Melanocyte of skin (primary cell): ENCODE data around the gene CFH. TPM values are rescaled to one million over a fixed set of nuclear protein-coding genes. Genes with fewer than 3 reads are reported as not detected.

Source experiments
- total RNA-seq, 2 donors: library from RNA; depleted of rRNA; stranded (reverse); fragments of >200 nt; gene quantifications; 2 replicates each; pipeline ENCODE4 v1.2.3, GENCODE V29; 2012

Gene CFH
- 1 to 10 TPM; 2.8 to 3.7 TPM for total RNA-seq

GRCh38 chr1:196651637-196652215, at the start of gene CFH:
CFH (plus strand) TSS chr1:196652043; CDS start chr1:196652118, 75 bp downstream.

GRCh38 chr1:196608390-196609369, 43.2 kb upstream of the CFH start, which contains the start of gene KCNT2:
KCNT2 (minus strand) TSS chr1:196608440; CDS start chr1:196608309, 131 bp downstream.

GRCh38 chr1:196774603-196775002, 122.8 kb downstream of the CFH start, which contains the start of gene CFHR3:
CFHR3 (plus strand) TSS chr1:196774840; CDS start chr1:196774887, 47 bp downstream.

Other genes with a start within 250 kb of the CFH start
- under 1 TPM in 1 of 2 donors, not detected in 1; under 0.01 TPM for gene KCNT2, start 43.6 kb upstream of the CFH start, total RNA-seq
- not detected for gene CFHR3, start 122.8 kb downstream of the CFH start, total RNA-seq
- gene CFHR1, start 167.7 kb downstream of the CFH start, total RNA-seq = not detected
- gene CFHR4, start 236.0 kb downstream of the CFH start, total RNA-seq = not detected